ENCODE data around the gene UBL7.

The UBL7 gene

GRCh38 chr15:74412159-74412558 is 48.8 kb downstream of the UBL7 start:
- H3K27me3 ChIP-seq: peaks cover 0 to 22% of the 10 kb centered on the region in 2 donors
- no peak overlapping the region for H3K4me3 ChIP-seq
- no peaks in the 10 kb centered on the region for H3K9me3 ChIP-seq
- H3K27ac ChIP-seq: no peak overlapping the region
- DNase-seq: no peak
- TF ChIP-seq CTCF (IDR thresholded peaks at IDR 0.05): no peak
- no peaks in the 10 kb centered on the region for H3K4me1 ChIP-seq
- no peaks in the 10 kb centered on the region for H3K36me3 ChIP-seq
- intact Hi-C loops (cut with DNase I; ENCODE audit: low total_unique reads): no loop called here

- H3K9me3 ChIP-seq: no peaks in the 10 kb centered on the region
- peaks cover 0 to 20% of the 10 kb centered on the region in 2 donors for H3K27me3 ChIP-seq
- H3K4me1 ChIP-seq: no peaks in the 10 kb centered on the region
- H3K4me3 ChIP-seq: no peak overlapping the region
- no peak for DNase-seq
- no peak overlapping the region for H3K27ac ChIP-seq
- no peaks in the 10 kb centered on the region for H3K36me3 ChIP-seq
- no peak for TF ChIP-seq CTCF (IDR thresholded peaks at IDR 0.05)
- intact Hi-C loops (cut with DNase I; ENCODE audit: low total_unique reads): no loop called here
Observed at GRCh38 chr15:74411686-74412085, 49.3 kb downstream of the UBL7 start.

GRCh38 chr15:74410502-74410901 is 50.5 kb downstream of the UBL7 start:
- DNase-seq: no peak
- Histone ChIP-seq H3K4me3 (no peak overlapping the region), H3K27ac (no peak overlapping the region), H3K27me3 (peaks cover 0 to 20% of the 10 kb centered on the region in 2 donors), H3K4me1 (no peaks in the 10 kb centered on the region), H3K36me3 (no peaks in the 10 kb centered on the region), H3K9me3 (no peaks in the 10 kb centered on the region)
- intact Hi-C loops (cut with DNase I; ENCODE audit: low total_unique reads): no loop called here
- no peak for TF ChIP-seq CTCF (IDR thresholded peaks at IDR 0.05)

GRCh38 chr15:74409225-74409624 is 51.7 kb downstream of the UBL7 start:
- Histone ChIP-seq H3K4me3 (no peak overlapping the region), H3K4me1 (no peaks in the 10 kb centered on the region), H3K27ac (no peak overlapping the region), H3K9me3 (no peaks in the 10 kb centered on the region), H3K27me3 (peaks cover 0 to 22% of the 10 kb centered on the region in 2 donors), H3K36me3 (no peaks in the 10 kb centered on the region)
- intact Hi-C loops (cut with DNase I; ENCODE audit: low total_unique reads): no loop called here
- no peak for DNase-seq
- no peak for TF ChIP-seq CTCF (IDR thresholded peaks at IDR 0.05)

- Histone ChIP-seq H3K36me3 (no peaks in the 10 kb centered on the region), H3K27ac (no peak overlapping the region), H3K9me3 (no peaks in the 10 kb centered on the region), H3K4me3 (no peak overlapping the region), H3K27me3 (peaks cover 0 to 22% of the 10 kb centered on the region in 2 donors), H3K4me1 (no peaks in the 10 kb centered on the region)
- no peak for TF ChIP-seq CTCF (IDR thresholded peaks at IDR 0.05)
- intact Hi-C loops (cut with DNase I; ENCODE audit: low total_unique reads): no loop called here
- no peak for DNase-seq
Observed at GRCh38 chr15:74408815-74409214, 52.1 kb downstream of the UBL7 start.

- H3K4me1 ChIP-seq: no peaks in the 10 kb centered on the region
Observed at GRCh38 chr15:74408385-74408784, 52.6 kb downstream of the UBL7 start.

More at GRCh38 chr15:74408385-74408784, 52.6 kb downstream of the UBL7 start:
- no peaks in the 10 kb centered on the region for H3K9me3 ChIP-seq
- H3K36me3 ChIP-seq: no peaks in the 10 kb centered on the region
- no peak for TF ChIP-seq CTCF (IDR thresholded peaks at IDR 0.05)
- no peak for DNase-seq
- intact Hi-C loops (cut with DNase I; ENCODE audit: low total_unique reads): no loop called here
- no peak overlapping the region for H3K27ac ChIP-seq
- peaks cover 0 to 26% of the 10 kb centered on the region in 2 donors for H3K27me3 ChIP-seq
- no peak overlapping the region for H3K4me3 ChIP-seq

Measured in tibial artery (tissue), 4 donors.